GM19043 (cell line): ENCODE results near the gene PRKAG2.
"Not testable (repeated sequence)": the region's sequence is repeated elsewhere in the genome, so short reads cannot be mapped to it uniquely, and the experiment has no call there.

Experiments
- ATAC-seq: cut with Tn5 transposase; IDR thresholded peaks from one replicate; pipeline ENCODE4 v1.9.1; 2021; ENCODE audit warnings: low read depth; ENCODE audit not compliant: unreplicated experiment

Gene PRKAG2

DNA sequence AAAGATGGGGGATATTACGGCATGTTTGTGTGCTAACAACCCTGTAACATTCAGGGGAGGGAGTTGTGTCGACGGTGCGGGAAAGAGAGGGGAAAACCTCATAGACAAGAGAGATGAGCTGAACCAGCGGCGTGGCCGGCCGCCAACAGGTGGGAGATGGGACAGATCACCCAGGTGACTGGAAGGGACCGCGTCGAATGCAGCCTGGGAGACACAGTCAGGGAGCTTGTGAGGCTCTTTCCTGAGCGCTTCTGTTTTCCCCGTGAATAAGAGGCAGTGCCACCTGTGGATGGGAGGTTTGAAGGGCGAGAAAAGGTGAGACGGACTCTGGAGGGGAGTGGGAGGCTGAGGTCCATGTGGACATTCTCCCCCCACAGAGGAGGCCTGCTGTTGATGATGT lies 9.9 kb upstream of the PRKAG2 start:
- no peak for ATAC-seq

DNA sequence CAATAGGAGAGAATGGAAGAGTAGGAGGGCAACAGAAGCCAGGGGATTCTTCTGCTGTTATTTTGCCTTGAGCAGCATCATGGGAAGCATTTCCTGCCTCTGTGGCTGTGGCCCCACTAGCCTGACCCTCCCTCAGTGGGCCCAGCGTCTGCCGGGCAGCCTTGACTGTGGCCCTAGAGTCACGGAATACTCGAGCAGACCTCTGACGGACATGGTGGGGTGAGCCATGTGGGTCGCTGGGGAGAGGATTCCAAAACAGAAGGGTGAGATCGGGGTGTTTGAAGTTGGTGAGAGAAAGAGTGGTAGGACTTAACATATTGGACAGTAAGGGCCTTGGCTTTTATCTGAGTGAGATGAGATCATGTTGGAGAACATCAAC lies 8.3 kb upstream of the PRKAG2 start:
- ATAC-seq, result no peak

DNA sequence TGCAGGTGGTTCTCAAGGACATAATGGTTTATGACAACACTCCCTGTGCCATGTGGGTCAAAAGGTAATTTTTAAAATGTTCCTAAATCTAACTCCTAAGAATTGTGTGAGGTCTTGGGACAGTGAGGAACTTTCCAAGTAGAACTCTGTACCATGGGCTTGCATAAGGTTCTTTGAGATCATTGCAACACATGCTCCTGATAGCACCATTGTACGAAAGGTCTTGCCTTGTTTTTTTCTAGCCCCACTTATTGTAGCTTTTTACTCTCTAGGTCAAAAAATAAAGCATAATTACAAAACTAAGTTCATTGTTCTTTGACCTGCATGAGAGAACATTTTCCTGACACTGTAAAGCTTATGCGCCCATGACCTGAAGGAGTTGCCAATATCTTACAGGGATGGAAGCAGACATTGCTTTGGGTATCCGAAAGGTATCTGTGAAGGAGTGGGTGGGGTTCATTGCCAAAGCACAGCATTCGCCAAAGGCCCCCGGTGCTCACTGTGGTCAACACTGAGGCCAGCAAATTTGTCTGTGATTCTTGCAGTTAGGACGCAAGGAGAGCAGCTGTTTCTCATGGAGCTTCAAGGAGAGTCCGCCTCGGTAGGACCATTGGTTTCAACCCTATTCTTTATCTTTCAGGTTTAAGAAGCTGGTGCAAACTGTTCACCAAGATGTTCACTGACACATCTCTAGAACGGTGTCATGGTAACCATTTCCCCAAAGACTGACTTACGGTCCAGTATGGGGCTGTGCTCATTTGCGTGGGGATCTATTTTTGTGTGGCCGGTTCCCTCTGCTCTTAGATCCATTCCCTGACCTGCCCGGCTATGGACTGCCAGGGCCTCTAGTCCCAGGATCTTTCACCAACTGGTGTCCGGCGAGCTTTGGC lies 7.6 kb upstream of the PRKAG2 start:
- no peak for ATAC-seq

DNA sequence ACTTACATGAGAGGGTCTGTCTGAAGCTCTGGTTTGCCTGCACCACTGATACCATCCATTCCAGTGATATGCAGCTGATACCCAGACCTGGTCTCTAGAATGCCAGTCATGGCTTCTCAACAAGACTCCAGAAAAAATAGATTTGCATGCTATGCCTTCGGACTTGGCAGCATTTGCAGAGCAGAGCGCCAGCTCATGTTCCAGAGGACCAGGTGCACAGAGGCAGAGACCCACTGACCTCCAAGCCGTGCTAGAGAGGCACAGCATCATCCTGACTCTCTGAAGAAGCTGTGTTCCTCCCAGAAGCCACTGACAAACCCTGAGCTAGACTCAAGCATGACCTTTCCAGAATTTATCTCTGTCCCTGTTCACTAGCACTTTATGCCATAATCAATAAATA lies 6.9 kb upstream of the PRKAG2 start:
- no peak for ATAC-seq

DNA sequence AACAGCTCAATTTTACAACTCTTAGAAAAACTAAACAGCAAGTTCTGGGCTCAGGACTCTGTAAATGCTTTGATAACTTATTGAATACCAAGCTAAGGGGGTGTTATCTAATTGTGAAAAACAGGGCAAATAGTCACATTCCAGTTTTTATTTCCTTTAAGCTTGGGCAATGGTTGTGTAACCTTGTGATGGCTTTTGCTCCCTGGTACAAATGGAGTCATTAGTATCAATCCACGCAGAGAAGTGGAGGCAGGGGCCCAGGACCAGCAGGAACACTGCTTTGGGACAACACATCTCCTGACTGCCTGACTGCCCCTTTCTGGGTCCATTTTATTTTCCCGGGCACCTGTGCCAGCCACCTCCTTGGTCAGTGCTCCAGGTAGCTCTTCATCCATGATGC lies 5.8 kb upstream of the PRKAG2 start:
- no peak for ATAC-seq

DNA sequence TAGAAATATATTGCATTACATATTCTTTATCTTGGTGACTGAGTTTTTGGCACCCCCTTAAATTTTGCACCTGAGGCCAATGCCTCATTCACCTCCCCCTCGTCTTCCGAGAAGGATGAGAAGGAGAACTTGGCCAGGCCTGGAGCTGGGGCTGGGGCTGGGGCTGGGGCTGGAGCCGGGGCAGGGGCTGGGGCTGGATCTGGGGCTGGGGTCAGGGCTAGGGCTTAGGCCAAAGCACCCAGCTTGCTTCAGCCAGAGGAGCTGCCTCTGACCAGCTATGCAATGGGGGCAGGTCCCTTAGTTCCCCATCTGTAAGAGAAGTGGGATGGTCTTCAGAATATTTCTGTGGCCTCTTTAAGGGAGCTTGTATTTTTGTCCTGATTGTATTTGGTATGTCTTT lies 3.8 kb upstream of the PRKAG2 start:
- no peak for ATAC-seq

DNA sequence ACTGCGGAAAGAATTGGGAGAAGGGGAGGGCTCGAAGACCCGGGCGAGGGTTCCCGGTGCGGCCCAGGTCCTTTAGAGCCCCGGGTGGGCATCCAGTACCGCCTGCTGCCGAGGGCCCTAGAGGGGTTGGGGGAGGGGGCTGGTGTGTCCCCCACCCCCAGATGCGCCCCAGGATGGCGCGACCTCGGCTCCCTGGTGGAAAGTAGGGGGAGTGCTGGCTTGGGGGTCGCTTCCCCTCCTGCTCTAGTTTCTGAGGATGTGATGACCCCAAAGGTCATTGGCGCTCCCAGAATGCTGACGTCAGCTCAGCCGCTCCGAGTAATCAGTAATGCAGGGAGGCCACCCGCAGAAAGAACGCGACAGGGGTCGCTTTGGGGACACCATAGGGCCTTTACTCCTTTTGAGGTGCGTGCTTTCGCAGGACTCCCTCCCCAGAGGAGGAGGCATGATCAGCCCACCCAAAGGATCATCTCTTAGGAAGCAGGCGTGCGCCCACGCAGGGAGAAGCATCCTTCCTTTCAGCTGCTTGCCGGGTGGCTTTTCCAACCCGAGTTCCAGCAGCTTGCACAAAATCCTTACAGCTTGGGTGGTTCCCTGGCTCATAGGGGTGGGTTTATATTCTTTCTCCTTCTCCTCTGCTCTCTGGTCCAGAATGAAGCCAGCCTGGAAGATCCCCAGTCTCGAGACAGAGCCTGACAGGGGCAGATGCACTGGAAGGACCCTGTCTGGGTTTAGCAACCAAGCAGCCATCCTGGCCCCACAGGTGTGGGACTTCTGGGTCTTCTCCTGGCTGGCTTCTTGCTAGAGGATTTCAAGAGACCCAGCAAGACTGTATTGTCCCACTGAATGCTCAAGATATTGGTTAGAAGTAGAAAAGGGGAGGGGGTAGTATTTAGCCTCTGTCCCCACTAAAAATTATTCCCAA lies 1.3 kb upstream of the PRKAG2 start:
- ATAC-seq, result no peak

DNA sequence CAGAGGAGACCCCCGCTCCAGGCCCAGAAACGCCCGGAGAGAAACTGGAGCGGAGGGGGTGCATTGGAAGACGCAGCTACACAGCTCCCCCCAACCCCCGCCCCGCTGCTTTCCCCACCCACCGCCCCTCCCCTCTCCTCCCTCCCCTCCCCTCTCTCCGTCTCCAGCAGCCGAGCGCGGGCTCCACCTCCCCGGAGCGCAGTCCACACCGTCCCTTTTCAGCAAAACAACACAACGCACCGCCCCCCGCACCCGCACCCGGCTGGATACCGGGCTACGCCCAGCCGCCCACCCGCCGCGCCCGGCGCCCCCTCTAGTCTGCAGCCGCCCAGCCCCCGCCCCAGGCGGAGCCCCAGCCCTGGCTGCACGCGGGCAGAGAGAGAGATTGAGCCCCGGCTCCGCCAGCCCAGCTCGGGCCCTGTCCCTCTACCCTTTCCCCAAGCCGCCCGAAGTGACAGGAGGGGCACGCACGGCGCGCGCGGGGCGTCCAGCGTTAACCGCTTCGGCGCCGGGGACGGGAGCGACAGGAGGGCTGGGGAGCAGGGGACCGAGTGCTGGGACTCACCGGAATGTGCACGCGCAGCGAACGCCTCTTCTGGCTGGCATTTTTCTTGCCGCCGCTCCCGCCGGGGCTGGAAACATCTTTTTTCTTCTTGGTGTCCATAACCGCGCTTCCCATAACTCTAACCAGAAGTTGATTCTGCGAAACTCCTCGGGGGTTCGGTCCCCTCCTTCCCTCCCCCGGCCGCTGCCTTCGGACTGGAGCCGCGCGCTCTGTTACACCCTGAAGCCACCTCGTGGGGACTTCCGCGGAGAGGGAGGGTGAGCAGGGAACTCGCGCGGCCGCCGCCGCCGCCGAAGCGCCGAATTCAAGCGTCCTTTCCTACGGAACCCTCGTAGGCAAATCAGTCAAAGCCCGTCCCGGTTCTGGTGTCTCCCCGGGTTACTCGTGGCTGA lies 695 bp downstream of the PRKAG2 start:
- no peak for ATAC-seq

DNA sequence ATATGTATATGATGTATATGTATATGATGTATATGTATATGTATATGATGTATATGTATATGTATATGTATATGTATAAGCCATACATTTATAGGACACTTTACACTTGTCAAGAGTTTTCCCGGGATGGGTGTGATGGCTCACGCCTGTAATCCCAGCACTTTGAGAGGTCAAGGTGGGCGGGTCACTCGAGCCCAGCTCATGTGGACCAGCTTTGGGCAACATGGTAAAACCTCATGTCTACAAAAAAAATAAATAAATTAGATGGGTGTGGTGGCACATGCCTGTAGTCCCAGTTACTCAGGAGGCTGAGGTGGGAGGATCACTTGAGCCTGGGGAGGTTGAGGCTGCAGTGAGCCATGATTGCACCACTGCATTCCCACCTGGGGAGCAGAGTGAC lies 2.4 kb downstream of the PRKAG2 start:
- ATAC-seq, result not testable (repeated sequence)

DNA sequence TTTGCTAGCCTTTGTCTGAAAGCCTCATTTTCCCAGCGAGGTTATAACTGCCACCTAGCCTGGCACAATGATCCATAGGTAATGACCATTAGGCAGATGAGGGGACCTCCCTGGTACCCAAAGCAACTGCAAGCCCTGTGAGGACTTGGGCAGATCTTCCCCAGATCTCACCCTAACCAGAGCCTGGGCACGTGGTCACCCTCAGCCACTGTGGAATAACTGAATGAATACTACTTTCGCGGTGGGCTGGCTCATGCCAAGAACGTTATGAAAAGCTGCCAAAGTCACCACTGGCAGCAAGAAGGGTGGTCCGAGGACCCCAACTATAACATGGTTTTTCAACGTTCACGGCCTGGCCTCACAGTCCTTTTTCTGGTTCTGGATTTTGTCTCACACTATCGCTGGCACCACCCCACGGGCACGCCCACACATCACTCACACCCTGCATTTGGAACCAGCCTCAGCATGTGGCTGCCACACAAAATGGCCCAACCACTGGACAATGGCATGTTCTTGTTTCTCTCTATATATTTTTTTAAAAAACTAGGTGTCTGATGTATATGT lies 3.4 kb downstream of the PRKAG2 start:
- ATAC-seq, result no peak

DNA sequence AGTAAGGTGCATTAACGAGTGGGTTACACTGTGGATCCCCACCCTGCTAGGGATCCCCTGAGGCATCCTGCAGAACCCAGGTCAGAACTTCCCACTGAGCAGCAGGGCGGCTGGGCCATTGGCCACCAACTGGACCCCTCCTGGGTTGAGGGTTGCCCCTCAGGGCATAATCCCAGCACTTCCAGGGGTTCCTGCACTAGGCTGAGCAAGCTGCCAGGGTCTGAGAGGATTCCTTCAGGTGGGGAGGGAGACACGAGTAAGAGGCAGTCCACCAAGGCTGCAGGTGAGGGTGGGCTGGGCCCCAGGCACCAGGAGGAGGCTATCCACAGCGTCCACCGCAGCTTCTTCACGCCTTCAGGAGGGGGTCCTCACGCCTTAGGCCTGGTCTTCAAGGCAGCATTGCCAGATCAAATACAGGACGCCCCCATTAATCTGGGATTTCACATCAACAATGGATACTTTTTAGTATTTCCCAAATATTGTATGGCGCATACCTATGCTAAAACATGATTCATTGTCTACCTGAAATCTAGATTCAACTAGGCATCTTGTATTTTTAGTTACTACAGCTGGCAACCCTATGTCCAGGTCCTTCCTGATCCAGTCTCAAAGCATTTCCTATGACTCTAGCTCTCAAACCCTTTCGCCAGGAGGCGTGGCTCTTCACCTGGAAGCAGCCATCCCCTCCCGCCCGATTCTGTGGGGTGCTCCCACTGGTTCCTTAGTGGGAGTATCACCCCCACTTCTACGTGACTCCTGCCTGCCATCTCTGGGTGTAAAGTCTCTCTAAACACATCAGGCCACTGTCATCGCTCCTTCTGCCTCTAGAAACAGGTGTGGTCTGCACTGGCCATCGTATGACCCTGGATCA lies 4.1 kb downstream of the PRKAG2 start:
- ATAC-seq, result no peak

DNA sequence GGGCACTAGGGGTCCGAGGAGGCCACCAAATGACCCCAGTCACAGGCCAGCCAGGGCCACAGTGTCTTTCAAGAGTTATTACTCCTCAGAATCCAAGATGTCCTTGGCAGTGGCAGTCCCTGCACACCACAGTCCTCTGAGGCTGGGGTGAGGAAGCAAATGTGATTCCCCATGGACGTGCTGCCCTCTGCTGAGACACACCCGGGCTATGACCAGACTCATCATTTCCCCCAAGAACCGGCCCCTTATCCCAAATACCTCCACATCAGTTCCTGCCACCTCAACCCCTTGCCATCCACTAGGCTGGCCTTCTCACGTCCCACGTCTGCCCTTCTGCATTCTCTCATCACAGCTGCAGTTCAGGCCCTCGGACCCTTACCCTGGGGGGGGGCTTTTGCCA lies 5.0 kb downstream of the PRKAG2 start:
- no peak for ATAC-seq

DNA sequence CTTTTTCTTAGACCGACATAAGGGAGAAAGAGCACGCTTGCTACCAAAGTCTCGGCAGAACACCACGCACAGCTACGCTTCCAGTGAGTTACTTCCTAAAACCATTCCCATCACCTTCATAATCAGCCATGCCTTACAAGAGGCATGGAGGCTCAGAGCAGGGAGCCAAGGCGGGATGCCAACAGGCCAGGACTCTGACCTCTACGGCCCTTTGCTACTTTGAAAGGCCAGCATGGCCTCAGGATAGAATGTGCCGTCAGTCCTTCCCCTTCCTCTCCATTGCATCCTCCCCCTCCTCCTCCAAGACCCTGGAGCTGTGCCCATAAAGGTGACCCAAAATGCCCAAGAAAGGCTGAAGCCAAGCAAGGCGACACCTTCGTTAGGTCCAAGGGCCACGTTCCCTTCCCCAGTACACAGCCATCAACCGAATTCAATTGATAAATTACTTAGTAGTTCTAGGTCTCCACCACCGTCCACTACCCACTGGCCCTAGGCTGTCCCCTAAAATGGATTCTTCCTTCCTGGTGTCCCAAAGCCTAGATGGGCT lies 5.7 kb downstream of the PRKAG2 start:
- ATAC-seq, result no peak

DNA sequence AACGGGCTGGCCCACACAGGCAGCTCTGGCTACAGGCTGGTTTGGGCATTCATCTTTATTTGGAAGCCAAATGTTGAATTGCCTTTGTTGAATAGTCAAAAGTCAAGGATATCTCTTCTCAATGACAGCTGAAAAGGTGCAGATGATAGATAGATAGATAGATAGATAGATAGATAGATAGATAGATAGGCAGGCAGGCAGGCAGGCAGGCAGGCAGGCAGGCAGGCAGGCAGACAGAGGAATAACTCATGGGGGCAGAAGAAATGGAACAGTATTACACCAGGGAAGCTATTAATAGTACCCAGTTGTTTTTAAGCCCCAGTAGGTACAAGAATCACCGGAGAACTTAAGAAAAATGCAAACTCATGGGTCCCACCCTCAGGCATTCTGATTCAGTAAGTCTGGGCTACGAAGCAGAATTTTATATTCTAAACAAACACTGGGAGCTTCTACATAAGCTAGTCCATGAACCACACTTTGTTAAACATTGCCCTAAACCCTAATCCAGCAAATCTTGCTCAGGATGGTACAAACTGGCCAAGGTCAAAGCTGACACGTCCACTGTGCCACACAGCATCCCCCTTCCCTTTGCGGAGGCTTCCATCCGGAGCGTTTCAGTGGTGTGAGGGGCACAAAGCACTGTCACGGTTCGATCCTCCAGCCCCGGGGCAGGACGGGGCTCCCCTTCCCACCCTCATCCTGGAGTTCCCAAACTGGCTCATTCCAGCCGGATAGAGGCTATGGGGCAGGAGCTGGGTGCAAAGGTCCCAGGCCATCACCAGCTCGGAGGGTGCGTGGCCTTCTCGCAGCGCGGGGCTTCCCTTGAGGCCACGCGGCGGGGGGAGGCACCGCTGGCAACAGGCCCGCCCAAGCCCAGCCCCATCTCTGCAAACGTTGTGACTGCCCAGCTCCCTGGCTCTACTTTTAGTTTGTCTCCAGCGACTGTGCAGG lies 6.7 kb downstream of the PRKAG2 start:
- ATAC-seq, result no peak

DNA sequence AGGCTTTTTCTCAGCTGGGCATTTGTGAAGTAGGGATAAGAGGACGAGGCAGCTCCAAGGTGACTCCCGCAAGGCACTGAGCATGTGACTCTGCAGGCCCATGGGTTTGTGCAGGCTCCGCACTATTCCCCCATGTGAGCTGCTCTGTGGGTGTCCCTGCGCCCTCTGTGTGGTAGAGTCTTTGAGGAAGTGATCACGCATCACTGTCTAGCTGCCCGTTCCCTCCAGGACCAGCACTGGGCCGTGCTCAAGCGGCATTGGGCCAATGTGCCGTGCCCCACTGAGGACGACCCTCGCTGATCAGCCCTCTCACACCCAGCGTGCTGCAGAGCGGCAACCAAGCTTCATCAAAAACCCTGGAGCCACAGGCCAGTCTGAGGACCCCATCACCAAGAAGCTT lies 7.5 kb downstream of the PRKAG2 start:
- no peak for ATAC-seq

DNA sequence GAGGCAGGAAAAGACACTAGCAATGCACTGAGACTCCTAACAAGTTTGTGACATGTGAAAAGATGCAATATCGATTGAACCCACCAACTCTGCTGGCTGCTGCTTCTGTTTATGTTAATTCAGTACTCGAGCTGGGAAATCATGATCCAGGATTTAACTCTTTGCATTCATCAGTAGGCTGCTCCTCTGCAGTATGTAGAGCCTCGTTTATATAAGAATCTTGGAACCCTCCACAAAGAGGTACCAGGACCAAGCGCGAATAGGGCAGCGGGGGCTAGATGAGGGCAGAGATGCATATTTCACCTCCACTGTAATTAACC lies 7.8 kb downstream of the PRKAG2 start:
- no peak for ATAC-seq

DNA sequence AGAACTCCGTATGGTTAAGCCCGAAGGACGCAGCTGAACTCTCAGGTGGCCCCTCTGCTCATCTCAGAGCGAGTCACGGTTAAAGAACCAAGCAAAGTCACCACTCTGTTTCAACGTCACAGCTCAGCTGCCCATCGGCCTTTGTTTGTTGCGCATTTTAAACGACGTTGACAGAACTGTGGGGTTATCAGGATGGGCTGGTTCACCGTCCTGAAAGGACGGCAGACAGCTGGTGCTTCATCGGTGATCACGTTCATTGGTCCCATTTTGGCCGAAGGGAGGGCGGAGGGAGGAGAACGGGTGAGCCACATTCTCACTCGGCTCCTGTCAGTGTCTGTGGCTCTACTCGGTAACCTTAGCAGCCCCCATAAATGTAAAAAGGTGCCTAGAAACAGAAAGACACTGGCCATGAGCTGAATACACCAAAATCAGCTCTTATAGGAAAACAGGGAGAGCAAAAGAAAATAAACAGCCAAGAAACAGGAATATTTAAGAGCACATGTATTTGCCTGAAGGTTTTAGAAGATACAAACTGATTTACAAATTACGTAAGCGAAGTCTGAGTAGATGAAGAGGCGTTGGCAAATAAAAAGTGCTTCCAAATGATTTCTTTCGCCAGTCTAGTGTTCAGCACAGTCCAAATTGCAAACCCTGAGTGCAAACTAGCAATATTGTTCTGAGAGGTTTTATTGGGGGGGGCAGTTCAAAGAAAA lies 8.4 kb downstream of the PRKAG2 start:
- ATAC-seq, result no peak
